HCT116 (cell line): ENCODE data around the gene MYH7. TPM values are rescaled to one million over a fixed set of nuclear protein-coding genes. Genes with fewer than 3 reads are reported as not detected.
A peak's percentile ranks its signal among the peaks of the same experiment; 100 is the strongest.

Experiments
- ATAC-seq: fragments of 200-7000 bp; cut with Tn5 transposase; 2 replicates; pipeline ENCODE4 v1.9.1; 2020; ENCODE audit warnings: mild to moderate bottlenecking, moderate library complexity
- BruUV-seq: library from RNA; stranded (reverse); fragments of 400-500 nt; replicated peaks from 2 replicates; lab custom pipeline; 2021; lab: Mats Ljungman, UMichigan
- CTCF ChIA-PET: fragments of 300-600 bp; sonication (Branson Sonifier 250); formaldehyde crosslinking; loops from one replicate; lab custom pipeline; 2021; ENCODE audit warnings: antibody characterized with exemption; lab: Charles Lee
- POLR2A ChIA-PET: fragments of 300-600, 350-600 bp; sonication (Branson Sonifier 250); formaldehyde crosslinking; loops from one replicate; lab custom pipeline; 2021; ENCODE audit warnings: antibody characterized with exemption; lab: Charles Lee
- RAD21 ChIA-PET, 2 experiments: fragments of 300-600 bp; sonication (Branson Sonifier 250); formaldehyde crosslinking; loops; one replicate each; lab custom pipeline; 2023; ENCODE audit warnings: low total read pairs in 2 of 2; ENCODE audit not compliant: uncharacterized antibody in 2 of 2, unreplicated experiment in 2 of 2, low non-redundant PET in 1 of 2; lab: Charles Lee
- DNase-seq: peaks from one replicate; pipeline ENCODE4 v3.0.0-alpha.2; 2010; ENCODE audit warnings: low read depth, low spot score
- H2AFZ ChIP-seq: fragments of 200-600 bp; shearing (Covaris generic), sonication (generic); 2 replicates; pipeline ENCODE4 v1.6.1; 2017; ENCODE audit warnings: low read depth, mixed run types, mixed read lengths, antibody characterized with exemption, low read length; ENCODE audit not compliant: poor library complexity, severe bottlenecking
- H3K27ac ChIP-seq: 2 replicates; pipeline ENCODE4 v1.5.1; 2012; ENCODE audit warnings: low read depth, low read length
- H3K27me3 ChIP-seq: fragments of 200-600 bp; sonication (generic); 2 replicates; pipeline ENCODE4 v1.6.1; 2016; ENCODE audit warnings: mixed run types, low read length, mixed read lengths; ENCODE audit not compliant: insufficient read depth
- H3K36me3 ChIP-seq, 2 experiments: fragments of 200-500 bp in 1 of 2; fragments of 200-600 bp in 1 of 2; sonication (Bioruptor generic) in 1 of 2; sonication (generic) in 1 of 2; 2 replicates each; pipeline versions ENCODE4 v1.5.1 to v1.6.1; 2014 to 2016; ENCODE audit warnings: low read length in 2 of 2, inconsistent platforms in 1 of 2, mixed read lengths in 1 of 2, mixed run types in 1 of 2; ENCODE audit not compliant: insufficient read depth in 2 of 2, control insufficient read depth in 1 of 2
- H3K4me1 ChIP-seq, 2 experiments: fragments of 200-600 bp in 1 of 2; sonication (generic) in 1 of 2; 2 replicates each; pipeline versions ENCODE4 v1.5.1 to v1.6.1; 2012 to 2017; ENCODE audit warnings: low read length in 2 of 2, inconsistent platforms in 1 of 2, mild to moderate bottlenecking in 1 of 2, mixed read lengths in 1 of 2, mixed run types in 1 of 2, moderate library complexity in 1 of 2; ENCODE audit not compliant: insufficient read depth in 2 of 2, control insufficient read depth in 1 of 2
- H3K4me2 ChIP-seq: fragments of 200-600 bp; sonication (generic); 2 replicates; pipeline ENCODE4 v1.6.1; 2017; ENCODE audit warnings: mixed run types, low read length, mixed read lengths
- H3K4me3 ChIP-seq, 2 experiments: fragments of 200-600 bp in 1 of 2; sonication (generic) in 1 of 2; replicated peaks in 1 of 2; 2 replicates each; pipeline ENCODE4 v1.5.1; 2011 to 2016; ENCODE audit warnings: low read length in 2 of 2, control low read depth in 1 of 2, low read depth in 1 of 2, mild to moderate bottlenecking in 1 of 2, mixed read lengths in 1 of 2, mixed run types in 1 of 2
- H3K79me2 ChIP-seq: fragments of 200-600 bp; sonication (generic); 2 replicates; pipeline ENCODE4 v1.6.1; 2017; ENCODE audit warnings: mild to moderate bottlenecking, mixed run types, low read length, moderate library complexity, mixed read lengths; ENCODE audit not compliant: insufficient read depth
- H3K9ac ChIP-seq: fragments of 200-600 bp; sonication (generic); 2 replicates; pipeline ENCODE4 v1.6.1; 2016; ENCODE audit warnings: low read length, mixed read lengths
- H3K9me2 ChIP-seq: fragments of 200-600 bp; sonication (generic), shearing (Covaris generic); 2 replicates; pipeline ENCODE4 v1.6.1; 2017; ENCODE audit warnings: mixed run types, mild to moderate bottlenecking, moderate library complexity; ENCODE audit not compliant: insufficient read depth
- H3K9me3 ChIP-seq, 2 experiments: fragments of 200-500 bp in 1 of 2; fragments of 200-600 bp in 1 of 2; sonication (Bioruptor generic) in 1 of 2; sonication (generic) in 1 of 2; 2 replicates each; pipeline ENCODE4 v1.6.1; 2014 to 2017; ENCODE audit warnings: low read length in 2 of 2, mixed read lengths in 2 of 2, inconsistent platforms in 1 of 2, low read depth in 1 of 2, mild to moderate bottlenecking in 1 of 2, mixed run types in 1 of 2, moderate library complexity in 1 of 2; ENCODE audit not compliant: control insufficient read depth in 1 of 2, insufficient read depth in 1 of 2
- H4K20me1 ChIP-seq: fragments of 200-600 bp; sonication (generic), shearing (Covaris generic); 2 replicates; pipeline ENCODE4 v1.6.1; 2017; ENCODE audit warnings: mixed run types, mild to moderate bottlenecking, moderate library complexity; ENCODE audit not compliant: insufficient read depth
- CBX3 ChIP-seq: IDR thresholded peaks from 2 replicates; pipeline ENCODE4 v1.6.1; 2012; ENCODE audit warnings: low read depth
- CEBPB ChIP-seq: IDR thresholded peaks from 2 replicates; pipeline ENCODE4 v1.6.1; 2012; ENCODE audit warnings: low read depth
- EGR1 ChIP-seq: IDR thresholded peaks from 2 replicates; pipeline ENCODE4 v1.6.1; 2012; ENCODE audit warnings: low read depth
- EZH2 ChIP-seq: fragments of 200-600 bp; sonication (generic); IDR thresholded peaks from 2 replicates; pipeline ENCODE4 v1.6.1; 2017; ENCODE audit warnings: antibody characterized with exemption, mixed run types
- FOSL1 ChIP-seq: IDR thresholded peaks from 2 replicates; pipeline ENCODE4 v1.6.1; 2012; ENCODE audit warnings: low read depth
- JUND ChIP-seq: IDR thresholded peaks from 2 replicates; pipeline ENCODE4 v1.6.1; 2012
- POLR2A ChIP-seq: IDR thresholded peaks from 2 replicates; pipeline ENCODE4 v1.7.0; 2011; ENCODE audit warnings: borderline replicate concordance; ENCODE audit not compliant: insufficient read depth, insufficient read length; ENCODE audit errors: extremely low read depth
- RAD21 ChIP-seq: IDR thresholded peaks from 2 replicates; pipeline ENCODE4 v1.6.1; 2012; ENCODE audit warnings: low read depth, mild to moderate bottlenecking
- SIN3A ChIP-seq: IDR thresholded peaks from 2 replicates; pipeline ENCODE4 v1.6.1; 2012; ENCODE audit warnings: low read depth
- SP1 ChIP-seq: IDR thresholded peaks from 2 replicates; pipeline ENCODE4 v1.6.1; 2012; ENCODE audit warnings: low read depth
- SRF ChIP-seq: IDR thresholded peaks from 2 replicates; pipeline ENCODE4 v1.6.1; 2012; ENCODE audit warnings: low read depth
- YY1 ChIP-seq: IDR thresholded peaks from 2 replicates; pipeline ENCODE4 v1.6.1; 2011; ENCODE audit warnings: low read length, low read depth, moderate library complexity, mild to moderate bottlenecking; ENCODE audit not compliant: insufficient replicate concordance; ENCODE audit errors: extremely low read depth
- ZFX ChIP-seq: fragments of 450-650 bp; IDR thresholded peaks from 2 replicates; pipeline ENCODE4 v1.6.1; 2017
- ZNF274 ChIP-seq: fragments of 200-500 bp; sonication (Bioruptor generic); IDR thresholded peaks from 2 replicates; pipeline ENCODE4 v1.6.1; 2014; ENCODE audit warnings: mild to moderate bottlenecking, low read depth, low read length, inconsistent platforms
- intact Hi-C: fragments of 100-400 bp; cut with micrococcal nuclease; formaldehyde crosslinking; loops from 2 replicates; pipeline ENCODE4 v1.10.0; 2022
- total RNA-seq: library from RNA; stranded (reverse); gene quantifications from one replicate; pipeline ENCODE4 v1.2.1, GENCODE V29; 2021; ENCODE audit not compliant: unreplicated experiment
- TF ChIP-seq, protein P1 (sequence below): IDR thresholded peaks from 2 replicates; pipeline ENCODE4 v1.6.1; 2012
- TF ChIP-seq, protein P2 (sequence below), 3 experiments: fragments of 200-600 bp in 1 of 3; sonication (generic) in 1 of 3; IDR thresholded peaks in 2 of 3; conservative IDR thresholded peaks in 1 of 3; 2 replicates each; pipeline ENCODE4 v1.5.1; 2012 to 2017; ENCODE audit warnings: low read depth in 2 of 3, low read length in 2 of 3, antibody characterized with exemption in 1 of 3, borderline replicate concordance in 1 of 3, control low read depth in 1 of 3, mild to moderate bottlenecking in 1 of 3, mixed read lengths in 1 of 3, mixed run types in 1 of 3, moderate library complexity in 1 of 3; ENCODE audit not compliant: insufficient read depth in 1 of 3

MYH7 gene
- total RNA-seq, 1 experiment from 2014 or later = not detected

- no peaks in the 10 kb centered on the region for H4K20me1 ChIP-seq
- ATAC-seq = peak; percentile 43
- TF ChIP-seq ZFX (peak; percentile 60), YY1 (no peak)
- no peaks in the 10 kb centered on the region for H3K27me3 ChIP-seq
- H3K9ac ChIP-seq = peak overlapping the region; percentile 83
- DNase-seq = no peak
- H2AFZ ChIP-seq = no peak overlapping the region
- peak overlapping the region; percentile 84 for H3K4me2 ChIP-seq
- H3K9me2 ChIP-seq = no peaks in the 10 kb centered on the region
- H3K36me3 ChIP-seq = peaks cover 19 to 36% of the 10 kb centered on the region in 2 experiments
- ChIA-PET CTCF (no interaction called here), POLR2A (interaction anchor here (0.9 kb wide), 1 partner anchor 149 kb away, joined by 3 read pairs; the partner anchor contains the start of gene PABPN1), RAD21 (no interaction called here)
- H3K27ac ChIP-seq = peak overlapping the region; percentile 51
- peaks cover 35% of the 10 kb centered on the region for H3K79me2 ChIP-seq
- H3K4me1 ChIP-seq = peaks cover 7 to 19% of the 10 kb centered on the region in 2 experiments
- TSS peak; percentile 81 for BruUV-seq
- intact Hi-C loops = loop anchor here (1.0 kb wide), 1 partner anchor 81 kb away; the partner anchor contains the start of gene ZFHX2
- H3K9me3 ChIP-seq = no peaks in the 10 kb centered on the region
- H3K4me3 ChIP-seq = peak overlapping the region; percentile 74 to 90
These were observed 34.5 kb upstream of the MYH7 start for GRCh38 chr14:23469906-23470403.

DNA sequence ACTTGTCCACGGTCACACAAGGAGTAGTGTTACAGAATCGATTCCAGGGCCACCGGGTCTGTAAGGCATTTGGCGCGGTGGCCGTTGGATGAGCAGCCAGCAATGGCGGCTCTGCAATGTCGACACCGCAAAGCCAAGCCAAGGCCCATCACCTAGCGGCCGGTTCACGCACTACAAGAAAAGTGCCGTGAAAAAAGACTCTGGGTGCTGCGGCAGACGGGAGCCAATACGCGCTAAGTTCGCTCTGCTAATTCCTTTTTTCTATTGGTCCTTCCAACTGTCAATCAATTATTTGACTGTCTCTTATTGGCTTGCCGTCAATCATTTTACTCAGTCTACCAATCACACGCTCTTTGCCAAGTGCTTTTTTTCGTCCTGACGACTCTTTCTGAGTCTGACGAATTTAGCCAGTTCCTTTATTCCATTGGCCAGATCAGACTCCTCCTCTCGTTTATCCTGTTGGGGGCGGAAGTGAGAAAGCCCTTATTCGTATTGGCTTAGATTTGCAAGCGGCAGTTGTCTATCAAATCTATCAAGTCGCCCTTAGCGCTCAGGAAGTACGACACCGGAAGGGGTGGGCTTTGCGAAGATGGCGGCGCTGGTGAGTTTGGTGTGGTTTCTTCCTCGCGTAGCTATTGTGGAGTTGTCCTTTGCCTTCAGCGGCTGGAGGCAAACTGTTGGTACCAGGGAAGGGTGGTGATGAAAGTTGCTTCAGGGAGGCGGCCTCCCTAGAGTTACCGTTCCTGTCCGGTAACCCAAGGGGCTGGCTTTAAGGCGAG is 33.9 kb upstream of the MYH7 start, which contains the start of gene NGDN:
Gene NGDN (plus strand): TSS at position 577 of the 779 bp plus-strand sequence. CDS start 13 bp downstream, at position 590.
- ChIA-PET RAD21 (no interaction called here), CTCF (no interaction called here), POLR2A (interaction anchor here (0.9 kb wide), 1 partner anchor 148 kb away, joined by 3 read pairs; the partner anchor contains the start of gene PABPN1)
- peak; percentile 100 for DNase-seq
- H3K4me1 ChIP-seq = peaks cover 7 to 19% of the 10 kb centered on the region in 2 experiments
- H3K4me3 ChIP-seq = peak within 1 kb of the TSS; percentile 74 to 90
- H3K9ac ChIP-seq = peak within 1 kb of the TSS; percentile 83
- intact Hi-C loops = loop anchor here (1.0 kb wide), 1 partner anchor 82 kb away; the partner anchor contains the start of gene ZFHX2
- peak within 1 kb of the TSS; percentile 55 for H3K27ac ChIP-seq
- H2AFZ ChIP-seq = peak within 1 kb of the TSS; percentile 78
- H3K4me2 ChIP-seq = peak within 1 kb of the TSS; percentile 84
- H3K9me3 ChIP-seq = no peaks in the 10 kb centered on the region
- no peaks in the 10 kb centered on the region for H3K9me2 ChIP-seq
- H3K27me3 ChIP-seq = no peaks in the 10 kb centered on the region
- ATAC-seq = peak; percentile 96
- H3K79me2 ChIP-seq = peaks cover 35% of the 10 kb centered on the region
- no peaks in the 10 kb centered on the region for H4K20me1 ChIP-seq
- BruUV-seq = no TSS peak
- peaks cover 14 to 30% of the 10 kb centered on the region in 2 experiments; a peak in 2 of 4 replicates for H3K36me3 ChIP-seq
- TF ChIP-seq, protein P1, sequence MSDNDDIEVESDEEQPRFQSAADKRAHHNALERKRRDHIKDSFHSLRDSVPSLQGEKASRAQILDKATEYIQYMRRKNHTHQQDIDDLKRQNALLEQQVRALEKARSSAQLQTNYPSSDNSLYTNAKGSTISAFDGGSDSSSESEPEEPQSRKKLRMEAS = no peak; the same call in 1 of the 2 replicates
- TF ChIP-seq RAD21 = no peak
- TF ChIP-seq ZNF274 = no peak
- no peak for TF ChIP-seq SIN3A
- TF ChIP-seq FOSL1 = no peak
- peak; percentile 73 for TF ChIP-seq CBX3
- peak; percentile 90 for TF ChIP-seq ZFX
- peak; percentile 99 for TF ChIP-seq SP1
- TF ChIP-seq SRF = peak; percentile 88
- TF ChIP-seq POLR2A = peak; percentile 35
- TF ChIP-seq, protein P2, sequence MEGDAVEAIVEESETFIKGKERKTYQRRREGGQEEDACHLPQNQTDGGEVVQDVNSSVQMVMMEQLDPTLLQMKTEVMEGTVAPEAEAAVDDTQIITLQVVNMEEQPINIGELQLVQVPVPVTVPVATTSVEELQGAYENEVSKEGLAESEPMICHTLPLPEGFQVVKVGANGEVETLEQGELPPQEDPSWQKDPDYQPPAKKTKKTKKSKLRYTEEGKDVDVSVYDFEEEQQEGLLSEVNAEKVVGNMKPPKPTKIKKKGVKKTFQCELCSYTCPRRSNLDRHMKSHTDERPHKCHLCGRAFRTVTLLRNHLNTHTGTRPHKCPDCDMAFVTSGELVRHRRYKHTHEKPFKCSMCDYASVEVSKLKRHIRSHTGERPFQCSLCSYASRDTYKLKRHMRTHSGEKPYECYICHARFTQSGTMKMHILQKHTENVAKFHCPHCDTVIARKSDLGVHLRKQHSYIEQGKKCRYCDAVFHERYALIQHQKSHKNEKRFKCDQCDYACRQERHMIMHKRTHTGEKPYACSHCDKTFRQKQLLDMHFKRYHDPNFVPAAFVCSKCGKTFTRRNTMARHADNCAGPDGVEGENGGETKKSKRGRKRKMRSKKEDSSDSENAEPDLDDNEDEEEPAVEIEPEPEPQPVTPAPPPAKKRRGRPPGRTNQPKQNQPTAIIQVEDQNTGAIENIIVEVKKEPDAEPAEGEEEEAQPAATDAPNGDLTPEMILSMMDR (IDR thresholded peaks at IDR 0.05 in 2 of 3, conservative IDR thresholded peaks at IDR 0.05 in 1 of 3; ENCODE audit: borderline replicate concordance in 1 of 3, insufficient read depth in 1 of 3, low read depth in 2 of 3, low read length in 2 of 3) = peak in 2 of 3 experiments; percentile 68 to 77; a peak in 5 of 6 replicates
- no peak for TF ChIP-seq JUND
- no peak for TF ChIP-seq CEBPB
- TF ChIP-seq EGR1 = 0 out of 2 replicates have a peak, but pooled peaks have one; percentile 17
- TF ChIP-seq EZH2 = no peak
